HUES64 (cell line): ENCODE measurements around the gene SHROOM3.

Experiments used
- H3K27ac ChIP-seq: 2 replicates; pipeline ENCODE4 v1.7.0; 2013; ENCODE audit warnings: low read depth, low read length, inconsistent platforms
- H3K27me3 ChIP-seq: 2 replicates; pipeline ENCODE4 v1.6.1; 2013; ENCODE audit warnings: mild to moderate bottlenecking, low read length; ENCODE audit not compliant: insufficient read depth
- H3K36me3 ChIP-seq: 2 replicates; pipeline ENCODE4 v1.6.1; 2013; ENCODE audit warnings: mild to moderate bottlenecking, low read length; ENCODE audit not compliant: insufficient read depth
- H3K4me1 ChIP-seq: 2 replicates; pipeline ENCODE4 v1.6.1; 2013; ENCODE audit warnings: mild to moderate bottlenecking, low read length, moderate library complexity; ENCODE audit not compliant: insufficient read depth
- H3K4me3 ChIP-seq: 2 replicates; pipeline ENCODE4 v1.5.1; 2013; ENCODE audit warnings: mild to moderate bottlenecking, low read length, moderate library complexity
- H3K9ac ChIP-seq: 2 replicates; pipeline ENCODE4 v1.6.1; 2013; ENCODE audit warnings: mild to moderate bottlenecking, low read depth, low read length
- H3K9me3 ChIP-seq: 2 replicates; pipeline ENCODE4 v1.6.1; 2013; ENCODE audit warnings: low read depth, low read length; ENCODE audit not compliant: insufficient read depth
- WGBS: fragments of 150-250, 120-280 bp; methylation state at CpG from one replicate; pipeline ENCODE4 v1.1.7; 2013; ENCODE audit warnings: missing lambda C conversion rate; 5-methylcytosine and 5-hydroxymethylcytosine counted together

SHROOM3 gene

DNA sequence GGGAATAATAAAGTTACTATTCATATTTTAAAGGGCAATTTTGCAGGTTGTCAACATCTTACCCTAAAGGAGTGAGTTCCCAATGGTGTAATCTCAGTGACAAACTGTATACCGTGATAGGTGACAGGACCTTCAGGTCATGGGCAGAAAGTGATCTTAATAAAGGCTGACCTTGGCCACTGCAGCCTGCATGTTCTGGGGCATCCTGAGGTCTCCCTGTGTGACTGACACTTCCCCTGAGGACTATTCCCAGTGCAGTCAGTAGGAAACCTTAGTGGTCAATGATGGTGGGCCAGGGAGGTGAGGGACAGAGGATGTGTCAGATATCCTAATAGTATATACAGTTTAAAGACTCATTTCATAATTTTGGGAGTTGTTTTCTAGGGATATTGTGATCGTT lies 137.2 kb downstream of the SHROOM3 start:
- Histone ChIP-seq H3K27me3 (no peaks in the 10 kb centered on the region), H3K27ac (no peak overlapping the region), H3K9ac (no peak overlapping the region), H3K4me1 (peaks cover 21% of the 10 kb centered on the region), H3K9me3 (no peaks in the 10 kb centered on the region), H3K4me3 (no peak overlapping the region), H3K36me3 (no peaks in the 10 kb centered on the region)
- 76% methylated on average over 2 of the region's 2 CpGs for WGBS

DNA sequence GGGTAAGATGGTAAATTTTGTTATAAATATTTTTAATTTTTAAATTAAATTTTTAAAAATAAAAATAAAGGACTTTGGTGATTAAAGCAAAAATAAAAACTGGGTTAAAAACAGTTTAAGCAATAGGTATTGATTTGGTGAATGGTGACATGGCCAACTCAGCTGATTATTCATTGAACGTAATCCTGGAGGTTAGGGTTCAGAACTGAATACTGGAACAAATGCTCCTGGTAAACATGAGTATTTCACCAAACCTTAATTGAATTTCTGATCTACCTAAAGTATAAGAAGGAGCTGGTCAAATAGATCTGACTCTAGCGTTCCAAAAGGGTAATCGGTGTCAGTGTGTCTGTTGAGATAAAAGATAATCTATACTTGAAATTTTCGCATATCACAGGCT lies 141.8 kb downstream of the SHROOM3 start:
- H3K27ac ChIP-seq = no peak overlapping the region
- no peak overlapping the region for H3K9ac ChIP-seq
- no peaks in the 10 kb centered on the region for H3K4me1 ChIP-seq
- H3K4me3 ChIP-seq = no peak overlapping the region
- H3K27me3 ChIP-seq = no peaks in the 10 kb centered on the region
- H3K36me3 ChIP-seq = no peaks in the 10 kb centered on the region
- no peaks in the 10 kb centered on the region for H3K9me3 ChIP-seq
- 100% methylated on average over 1 of the region's 4 CpGs for WGBS

DNA sequence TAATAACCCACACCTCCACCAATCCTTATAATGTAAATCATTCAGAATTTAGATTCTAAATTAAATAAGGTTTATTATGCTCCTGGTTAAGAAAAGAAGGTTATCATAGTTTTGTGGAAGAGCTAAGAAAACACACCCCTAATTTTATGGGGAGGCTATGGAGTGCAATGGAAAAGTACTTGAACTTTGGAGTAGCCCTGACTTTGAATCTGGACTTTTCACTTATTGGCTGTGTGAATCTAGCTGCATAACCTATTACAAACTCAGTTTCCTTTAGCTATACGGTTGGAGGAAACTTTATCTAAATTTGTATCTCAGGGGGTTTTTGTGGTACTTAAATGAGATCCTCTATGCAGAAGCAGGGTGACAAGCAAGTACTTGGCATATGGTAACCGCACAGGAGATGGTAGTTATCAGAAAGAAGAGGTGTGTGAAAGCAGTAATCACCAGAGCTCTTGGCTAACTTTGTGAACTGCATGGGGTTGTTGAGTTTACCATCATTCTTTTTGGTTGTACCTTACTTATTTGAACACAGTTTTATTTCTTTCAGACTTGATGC lies 143.1 kb downstream of the SHROOM3 start:
- no peaks in the 10 kb centered on the region for H3K4me1 ChIP-seq
- no peaks in the 10 kb centered on the region for H3K36me3 ChIP-seq
- no peaks in the 10 kb centered on the region for H3K9me3 ChIP-seq
- no peak overlapping the region for H3K9ac ChIP-seq
- 90% methylated on average over 2 of the region's 2 CpGs for WGBS
- no peak overlapping the region for H3K27ac ChIP-seq
- no peak overlapping the region for H3K4me3 ChIP-seq
- no peaks in the 10 kb centered on the region for H3K27me3 ChIP-seq

DNA sequence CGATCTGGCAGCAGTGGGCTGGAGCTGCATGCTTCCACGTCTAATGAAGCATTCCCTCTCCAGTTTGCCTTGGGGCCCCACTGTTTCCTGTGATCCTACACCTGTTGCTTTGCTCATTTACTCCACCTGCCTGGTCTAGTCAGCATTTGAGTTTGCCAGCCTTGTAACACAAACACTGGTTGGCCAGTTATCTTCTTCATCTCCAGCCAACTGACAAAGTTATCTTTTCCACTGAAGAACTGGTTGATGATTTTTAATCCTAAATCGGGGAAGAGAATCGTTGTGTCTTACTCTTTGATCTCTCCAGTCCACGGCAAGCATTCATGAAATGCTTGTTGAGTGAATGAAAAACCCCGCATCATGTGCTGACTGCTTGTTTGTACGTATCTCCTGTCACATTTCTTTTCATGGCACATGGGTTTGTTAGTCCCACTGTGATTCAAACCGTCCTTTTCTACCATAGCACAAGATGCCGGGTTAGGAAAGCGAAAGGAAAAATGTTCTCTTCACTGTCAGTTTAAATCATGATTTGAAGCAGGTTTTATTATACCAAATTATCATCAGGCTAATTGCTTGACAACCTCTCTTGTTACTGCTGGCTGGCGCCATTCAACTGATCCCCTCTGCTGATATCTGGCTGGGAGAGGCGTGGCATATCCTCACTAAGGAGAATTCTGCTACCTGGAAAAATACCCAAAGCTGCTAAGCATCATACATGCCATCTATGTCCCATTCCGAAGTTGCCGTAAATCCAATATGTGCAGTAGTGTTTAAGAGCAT lies 144.8 kb downstream of the SHROOM3 start:
- WGBS = 93% methylated on average over 14 of the region's 14 CpGs
- H3K36me3 ChIP-seq = no peaks in the 10 kb centered on the region
- no peaks in the 10 kb centered on the region for H3K9me3 ChIP-seq
- H3K27me3 ChIP-seq = no peaks in the 10 kb centered on the region
- H3K27ac ChIP-seq = no peak overlapping the region
- H3K9ac ChIP-seq = no peak overlapping the region
- H3K4me1 ChIP-seq = peaks cover 6% of the 10 kb centered on the region; the same call in 1 of the 2 replicates
- H3K4me3 ChIP-seq = no peak overlapping the region

GRCh38 chr4:76581077-76581962 lies 146.3 kb downstream of the SHROOM3 start:
- no peak overlapping the region for H3K4me3 ChIP-seq
- H3K36me3 ChIP-seq = no peaks in the 10 kb centered on the region
- H3K27me3 ChIP-seq = no peaks in the 10 kb centered on the region
- H3K27ac ChIP-seq = no peak overlapping the region
- peaks cover 17% of the 10 kb centered on the region for H3K4me1 ChIP-seq
- H3K9ac ChIP-seq = no peak overlapping the region
- WGBS = 91% methylated on average over 4 of the region's 4 CpGs
- no peaks in the 10 kb centered on the region for H3K9me3 ChIP-seq

GRCh38 chr4:76582074-76582816 lies 147.2 kb downstream of the SHROOM3 start:
- no peaks in the 10 kb centered on the region for H3K9me3 ChIP-seq
- peaks cover 27% of the 10 kb centered on the region for H3K4me1 ChIP-seq
- H3K4me3 ChIP-seq = no peak overlapping the region
- WGBS = 86% methylated on average over 2 of the region's 2 CpGs
- no peaks in the 10 kb centered on the region for H3K36me3 ChIP-seq
- no peak overlapping the region for H3K9ac ChIP-seq
- H3K27ac ChIP-seq = no peak overlapping the region
- H3K27me3 ChIP-seq = no peaks in the 10 kb centered on the region

GRCh38 chr4:76582817-76583087 lies 147.7 kb downstream of the SHROOM3 start:
- Histone ChIP-seq H3K9me3 (no peaks in the 10 kb centered on the region), H3K4me1 (peaks cover 32% of the 10 kb centered on the region), H3K36me3 (no peaks in the 10 kb centered on the region), H3K4me3 (no peak overlapping the region), H3K27me3 (no peaks in the 10 kb centered on the region), H3K9ac (no peak overlapping the region), H3K27ac (no peak overlapping the region)
- WGBS = 96% methylated on average over 3 of the region's 3 CpGs

DNA sequence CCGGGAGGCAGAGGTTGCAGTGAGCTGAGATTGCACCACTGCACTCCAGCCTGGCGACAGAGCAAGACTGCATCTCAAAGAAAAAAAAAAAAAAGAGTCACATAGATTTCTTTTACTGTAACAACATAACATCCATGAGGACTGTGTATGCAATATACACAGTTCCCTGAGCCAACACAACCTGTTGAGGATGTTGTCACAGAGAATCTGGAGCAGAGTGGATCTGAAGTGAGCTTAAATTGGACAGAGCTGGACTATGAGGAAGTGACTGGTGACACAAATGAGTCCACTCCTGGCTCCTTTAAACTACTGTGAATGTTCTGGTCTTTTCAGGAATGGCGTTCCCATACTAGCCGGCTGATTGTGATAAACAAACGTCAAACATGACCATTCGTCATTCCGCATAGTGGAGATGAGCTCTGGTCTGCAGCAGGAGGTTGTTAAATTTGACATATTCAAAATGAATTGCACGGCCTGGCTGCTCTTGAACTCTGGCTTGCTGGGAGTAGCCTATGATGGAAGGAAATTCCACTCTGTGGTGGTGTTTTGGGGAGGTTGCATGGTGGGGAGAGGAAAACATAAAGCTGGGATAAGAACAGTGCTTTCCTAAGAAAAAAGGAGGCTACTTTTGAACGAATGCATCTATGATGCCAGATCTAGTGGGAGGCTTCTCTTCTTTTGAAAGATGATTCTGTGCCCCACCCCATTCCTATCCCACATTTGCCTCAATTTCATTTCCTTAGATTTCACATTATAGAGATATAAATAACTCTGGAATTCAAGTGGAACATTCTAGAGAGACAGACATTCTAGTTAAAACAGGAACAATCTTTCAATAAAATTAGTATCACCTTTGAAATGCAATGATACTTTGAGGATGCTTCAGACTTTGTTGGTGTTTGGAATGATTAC lies 149.5 kb downstream of the SHROOM3 start:
- Histone ChIP-seq H3K4me1 (peaks cover 47% of the 10 kb centered on the region), H3K36me3 (no peaks in the 10 kb centered on the region), H3K27ac (no peak overlapping the region), H3K9me3 (no peaks in the 10 kb centered on the region), H3K27me3 (no peaks in the 10 kb centered on the region), H3K4me3 (no peak overlapping the region), H3K9ac (no peak overlapping the region)
- 91% methylated on average over 8 of the region's 9 CpGs for WGBS

DNA sequence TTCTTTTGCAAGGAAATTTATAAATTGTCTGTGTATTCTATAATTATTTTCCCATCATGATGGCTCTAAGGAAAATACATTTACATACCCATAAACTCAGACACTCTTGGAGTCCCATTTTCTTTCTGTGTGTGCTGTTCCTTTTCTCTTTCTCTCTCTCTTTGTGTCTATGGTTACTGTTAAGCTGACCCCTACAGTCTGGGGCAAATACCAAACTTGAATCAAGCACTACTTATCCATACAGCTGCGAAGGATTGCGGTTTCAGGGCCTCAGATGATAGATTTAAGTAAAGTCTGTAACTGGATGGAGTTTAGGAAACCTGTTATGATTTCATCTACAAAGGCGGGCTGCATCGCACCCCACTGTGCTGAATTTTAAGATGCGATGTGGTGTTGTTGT lies 150.2 kb downstream of the SHROOM3 start:
- H3K27ac ChIP-seq = no peak overlapping the region
- H3K27me3 ChIP-seq = no peaks in the 10 kb centered on the region
- no peaks in the 10 kb centered on the region for H3K36me3 ChIP-seq
- WGBS = 80% methylated on average over 4 of the region's 5 CpGs
- no peaks in the 10 kb centered on the region for H3K9me3 ChIP-seq
- H3K9ac ChIP-seq = peak overlapping the region; percentile 57; the same call in 1 of the 2 replicates
- H3K4me1 ChIP-seq = peaks cover 53% of the 10 kb centered on the region
- peak overlapping the region; percentile 53 for H3K4me3 ChIP-seq

- Histone ChIP-seq H3K36me3 (no peaks in the 10 kb centered on the region), H3K4me3 (peak overlapping the region; percentile 53), H3K27ac (peak overlapping the region; percentile 55), H3K27me3 (no peaks in the 10 kb centered on the region), H3K9me3 (no peaks in the 10 kb centered on the region), H3K9ac (peak overlapping the region; percentile 57), H3K4me1 (peaks cover 59% of the 10 kb centered on the region)
- WGBS = 1% methylated on average over 28 of the region's 28 CpGs
Observed at GRCh38 chr4:76585897-76586360, 150.9 kb downstream of the SHROOM3 start.
